GM12878 (cell line): Measurements from ENCODE around the gene TTLL3. TPM values are rescaled to one million over a fixed set of nuclear protein-coding genes. Genes with fewer than 3 reads are reported as not detected.

Experiments used
- ATAC-seq: fragments of 200-7000 bp; cut with Tn5 transposase; 3 replicates; pipeline ENCODE4 v1.9.1; 2020; ENCODE audit warnings: mild to moderate bottlenecking, moderate library complexity
- BruUV-seq: library from RNA; stranded (reverse); fragments of 400-500 nt; replicated peaks from 2 replicates; lab custom pipeline; 2021; lab: Mats Ljungman, UMichigan
- CTCF ChIA-PET: fragments of 300-600 bp; sonication (Branson Sonifier 250); formaldehyde crosslinking; extraction: SDS; loops from one replicate; lab custom pipeline; 2021; ENCODE audit warnings: inconsistent platforms; lab: Yijun Ruan, JAX
- POLR2A ChIA-PET: fragments of 350-600 bp; formaldehyde crosslinking; extraction: SDS; loops from one replicate; lab custom pipeline; 2021; ENCODE audit warnings: inconsistent platforms; lab: Charles Lee
- RAD21 ChIA-PET: fragments of 300-600 bp; sonication (Branson Sonifier 250); formaldehyde crosslinking; loops from one replicate; lab custom pipeline; 2023; ENCODE audit warnings: antibody characterized with exemption; ENCODE audit not compliant: unreplicated experiment; lab: Charles Lee
- SMC1A ChIA-PET: fragments of 300-600 bp; sonication (Branson Sonifier 250); formaldehyde crosslinking; loops from one replicate; lab custom pipeline; 2023; ENCODE audit not compliant: unreplicated experiment, uncharacterized antibody; lab: Charles Lee
- DNase-seq: peaks from one replicate; pipeline ENCODE4 v3.0.0-alpha.2; 2011; ENCODE audit warnings: low read depth, low spot score
- FAIRE-seq: peaks from 3 replicates; lab custom pipeline; 2011; peaks lifted over from hg19 to GRCh38; lab: Jason Lieb, UNC
- H2AFZ ChIP-seq: 2 replicates; pipeline ENCODE4 v1.6.0; 2011; ENCODE audit warnings: low read depth, low read length, control low read depth; ENCODE audit not compliant: control insufficient read depth
- H3K27ac ChIP-seq: 2 replicates; pipeline ENCODE4 v1.5.1; 2011; ENCODE audit warnings: control low read depth; ENCODE audit not compliant: control insufficient read depth, insufficient read depth
- H3K27me3 ChIP-seq, 2 experiments: replicated peaks in 1 of 2; 2 replicates each; pipeline versions ENCODE4 v1.6.0 to v1.6.1; 2011; ENCODE audit warnings: low read length in 1 of 2; ENCODE audit not compliant: control insufficient read depth in 2 of 2, insufficient read depth in 2 of 2
- H3K36me3 ChIP-seq, 2 experiments: 2 replicates each; pipeline ENCODE4 v1.5.1; 2011; ENCODE audit warnings: low read length in 1 of 2; ENCODE audit not compliant: control insufficient read depth in 2 of 2, insufficient read depth in 2 of 2
- H3K4me1 ChIP-seq: 2 replicates; pipeline ENCODE4 v1.6.1; 2011; ENCODE audit warnings: mild to moderate bottlenecking, low read length, moderate library complexity, mixed read lengths; ENCODE audit not compliant: control insufficient read depth, insufficient read depth
- H3K4me2 ChIP-seq: 2 replicates; pipeline ENCODE4 v1.6.0; 2011; ENCODE audit warnings: control low read depth; ENCODE audit not compliant: control insufficient read depth, insufficient read depth
- H3K4me3 ChIP-seq: fragments of 200-600 bp; sonication (generic); 2 replicates; pipeline ENCODE4 v1.5.1; 2016
- H3K79me2 ChIP-seq: 2 replicates; pipeline ENCODE4 v1.6.0; 2011; ENCODE audit warnings: low read length; ENCODE audit not compliant: control insufficient read depth, insufficient read depth
- H3K9ac ChIP-seq: 2 replicates; pipeline ENCODE4 v1.8.0; 2011; ENCODE audit warnings: low read length, control low read depth, mixed read lengths; ENCODE audit not compliant: control insufficient read depth, insufficient read depth
- H3K9me3 ChIP-seq: replicated peaks from 3 replicates; pipeline ENCODE4 v1.5.1; 2011; ENCODE audit warnings: mild to moderate bottlenecking, low read length; ENCODE audit not compliant: control insufficient read depth, insufficient read depth
- H4K20me1 ChIP-seq: 2 replicates; pipeline ENCODE4 v1.6.0; 2011; ENCODE audit not compliant: control insufficient read depth, insufficient read depth
- CBFB ChIP-seq: IDR thresholded peaks from 2 replicates; pipeline ENCODE4 v1.6.1; 2016; ENCODE audit warnings: antibody characterized with exemption, low read depth
- CUX1 ChIP-seq: IDR thresholded peaks from 2 replicates; pipeline ENCODE4 v1.6.1; 2012; ENCODE audit warnings: improper control_type of control experiment, low read depth, low read length; ENCODE audit not compliant: insufficient replicate concordance
- EP300 ChIP-seq, 2 experiments: fragments of 150-350 bp in 1 of 2; IDR thresholded peaks; 2 replicates each; pipeline ENCODE4 v1.6.1; 2011 to 2012; ENCODE audit warnings: low read depth in 2 of 2, low read length in 2 of 2, borderline replicate concordance in 1 of 2, improper control_type of control experiment in 1 of 2, inconsistent platforms in 1 of 2; ENCODE audit not compliant: control insufficient read depth in 1 of 2
- JUNB ChIP-seq: IDR thresholded peaks from 2 replicates; pipeline ENCODE4 v1.6.1; 2016; ENCODE audit warnings: antibody characterized with exemption, mild to moderate bottlenecking
- MEF2A ChIP-seq: IDR thresholded peaks from 2 replicates; pipeline ENCODE4 v1.6.1; 2011; ENCODE audit warnings: low read depth, mild to moderate bottlenecking, low read length, moderate library complexity; ENCODE audit not compliant: insufficient read depth
- POLR2A ChIP-seq: IDR thresholded peaks from 2 replicates; pipeline ENCODE4 v1.6.1; 2011; ENCODE audit warnings: low read depth, mild to moderate bottlenecking, low read length
- RAD21 ChIP-seq: IDR thresholded peaks from 2 replicates; pipeline ENCODE4 v1.6.1; 2011; ENCODE audit warnings: mild to moderate bottlenecking, low read depth, low read length, moderate library complexity; ENCODE audit not compliant: insufficient read depth
- RB1 ChIP-seq: fragments of 450-650 bp; formaldehyde crosslinking; IDR thresholded peaks from 2 replicates; pipeline ENCODE4 v1.6.1; 2017; ENCODE audit warnings: mild to moderate bottlenecking, borderline replicate concordance
- SMC3 ChIP-seq: IDR thresholded peaks from 2 replicates; pipeline ENCODE4 v1.6.1; 2011; ENCODE audit warnings: low read length, improper control_type of control experiment, borderline replicate concordance
- TAF1 ChIP-seq: IDR thresholded peaks from 2 replicates; pipeline ENCODE4 v1.6.1; 2011; ENCODE audit warnings: mild to moderate bottlenecking, low read depth, low read length, borderline replicate concordance
- WGBS: methylation state at CpG from one replicate; pipeline ENCODE4 v1.1.6; 2016; ENCODE audit warnings: low lambda C conversion rate; ENCODE audit not compliant: insufficient replicate concordance, insufficient coverage; ENCODE audit errors: missing lambda C conversion rate; 5-methylcytosine and 5-hydroxymethylcytosine counted together
- in situ Hi-C: fragments of 300-500 bp; cut with MboI; formaldehyde crosslinking; loops from 9 replicates; pipeline ENCODE4 v1.14.3; 2018; ENCODE audit warnings: mixed read lengths
- intact Hi-C: fragments of 100-400 bp; cut with micrococcal nuclease; formaldehyde crosslinking; loops from one replicate; pipeline ENCODE4 v1.14.2; 2022; ENCODE audit not compliant: unreplicated experiment
- polyA plus RNA-seq, 11 experiments: library from polyadenylated mRNA; depleted of rRNA in 4 of 11; unstranded in 6 of 11; stranded (reverse) in 5 of 11; fragments of >200 nt; fragmentation: Nextera tagmentation in 4 of 11; fragmentation: Illumina TruSeq in 1 of 11; extraction: Ambion mirVana in 4 of 11; extraction: Trizol in 1 of 11; gene quantifications; 1 replicate in 1 of 11; 2 replicates in 10 of 11; pipeline versions ENCODE4 v1.2.1 to v1.2.3, GENCODE V29; 2011 to 2016; ENCODE audit warnings: inconsistent platforms in 2 of 11, missing spikeins in 2 of 11, low read depth in 1 of 11
- total RNA-seq, 4 experiments: library from RNA; depleted of rRNA in 3 of 4; stranded (reverse); fragments of >200 nt in 3 of 4; fragmentation: Illumina TruSeq in 1 of 4; extraction: Trizol in 1 of 4; gene quantifications; 2 replicates each; pipeline versions ENCODE4 v1.2.1 to v1.2.3, GENCODE V29; 2013 to 2021

Gene TTLL3
- total and polyA plus RNA-seq, 10 of the 15 experiments (the other 5 are each of a cell fraction or from before 2014, with no cell fraction given) = 4.2 to 51.3 (median 18.9) TPM

GRCh38 chr3:9783954-9784353 lies 26.1 kb upstream of the TTLL3 start (continued):
- TF ChIP-seq SMC3 (no peak), EP300 (IDR thresholded peaks at IDR 0.05; ENCODE audit: borderline replicate concordance in 1 of 2, control insufficient read depth in 1 of 2, low read depth in 2 of 2, low read length in 2 of 2) (no peak)

GRCh38 chr3:9784965-9785364 lies 25.1 kb upstream of the TTLL3 start:
- TF ChIP-seq POLR2A (no peak), TAF1 (no peak), MEF2A (no peak), CUX1 (no peak), CBFB (no peak), RB1 (no peak), JUNB (no peak), RAD21 (no peak)
- RAD21 ChIA-PET = no interaction called here
- ATAC-seq = no peak
- Histone ChIP-seq H3K27ac (no peak overlapping the region), H3K79me2 (no peaks in the 10 kb centered on the region), H3K27me3 (no peaks in the 10 kb centered on the region), H3K9me3 (no peaks in the 10 kb centered on the region), H3K4me2 (no peak overlapping the region), H3K36me3 (peaks cover 8 to 13% of the 10 kb centered on the region in 2 experiments; a peak in 3 of 4 replicates), H4K20me1 (no peaks in the 10 kb centered on the region), H3K9ac (no peak overlapping the region), H3K4me1 (peaks cover 14% of the 10 kb centered on the region), H2AFZ (no peak overlapping the region), H3K4me3 (no peak overlapping the region)
- no TSS peak for BruUV-seq
- 93% methylated on average over 4 of the region's 4 CpGs for WGBS
- FAIRE-seq = no peak
- POLR2A ChIA-PET = no interaction called here
- no peak for DNase-seq
- in situ Hi-C loops = no loop called here
- SMC1A ChIA-PET = no interaction called here
- intact Hi-C loops = no loop called here
- CTCF ChIA-PET = no interaction called here
